ENCODE measurements around the gene IL18R1. TPM values are rescaled to one million over a fixed set of nuclear protein-coding genes. Genes with fewer than 3 reads are reported as not detected.

The IL18R1 gene
- total RNA-seq, 1 experiment from 2014 or later = 0.08 TPM

GRCh38 chr2:102428573-102428972 lies 73.0 kb downstream of the IL18R1 start:
- H3K9me3 ChIP-seq (ENCODE audit: control insufficient read depth, insufficient read depth, low read depth, low read length) = no peaks in the 10 kb centered on the region
- no peaks in the 10 kb centered on the region for H3K36me3 ChIP-seq (ENCODE audit: control insufficient read depth, insufficient read depth, low read length)
- peaks cover 4% of the 10 kb centered on the region; the same call in 1 of the 2 replicates for H3K27me3 ChIP-seq (ENCODE audit: control insufficient read depth, insufficient read depth, low read length)
- no peak overlapping the region for H3K27ac ChIP-seq (ENCODE audit: low read length)
- DNase-seq (ENCODE audit: low read depth, low spot score) = no peak
- H3K4me1 ChIP-seq (ENCODE audit: control insufficient read depth, insufficient read depth, low read length) = no peaks in the 10 kb centered on the region
- in situ Hi-C loops (cut with HindIII; ENCODE audit: low pct_unique_long_range_greater_than_20kb, low sequenced_read_pairs) (no loop called here), intact Hi-C loops (cut with micrococcal nuclease; ENCODE audit: unreplicated experiment) (no loop called here)
- TF ChIP-seq, protein P1, sequence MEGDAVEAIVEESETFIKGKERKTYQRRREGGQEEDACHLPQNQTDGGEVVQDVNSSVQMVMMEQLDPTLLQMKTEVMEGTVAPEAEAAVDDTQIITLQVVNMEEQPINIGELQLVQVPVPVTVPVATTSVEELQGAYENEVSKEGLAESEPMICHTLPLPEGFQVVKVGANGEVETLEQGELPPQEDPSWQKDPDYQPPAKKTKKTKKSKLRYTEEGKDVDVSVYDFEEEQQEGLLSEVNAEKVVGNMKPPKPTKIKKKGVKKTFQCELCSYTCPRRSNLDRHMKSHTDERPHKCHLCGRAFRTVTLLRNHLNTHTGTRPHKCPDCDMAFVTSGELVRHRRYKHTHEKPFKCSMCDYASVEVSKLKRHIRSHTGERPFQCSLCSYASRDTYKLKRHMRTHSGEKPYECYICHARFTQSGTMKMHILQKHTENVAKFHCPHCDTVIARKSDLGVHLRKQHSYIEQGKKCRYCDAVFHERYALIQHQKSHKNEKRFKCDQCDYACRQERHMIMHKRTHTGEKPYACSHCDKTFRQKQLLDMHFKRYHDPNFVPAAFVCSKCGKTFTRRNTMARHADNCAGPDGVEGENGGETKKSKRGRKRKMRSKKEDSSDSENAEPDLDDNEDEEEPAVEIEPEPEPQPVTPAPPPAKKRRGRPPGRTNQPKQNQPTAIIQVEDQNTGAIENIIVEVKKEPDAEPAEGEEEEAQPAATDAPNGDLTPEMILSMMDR (IDR thresholded peaks at IDR 0.05) = no peak
- TF ChIP-seq POLR2AphosphoS5 (IDR thresholded peaks at IDR 0.05; ENCODE audit: low read depth, low read length) (no peak), REST (IDR thresholded peaks at IDR 0.05; ENCODE audit: insufficient read depth in 1 of 2, low read depth in 2 of 2, low read length in 1 of 2) (no peak), SIN3A (IDR thresholded peaks at IDR 0.05; ENCODE audit: borderline replicate concordance, insufficient read depth, low read depth, low read length) (no peak), TCF7L2 (IDR thresholded peaks at IDR 0.05; ENCODE audit: low read depth, low read length) (no peak)
- ChIA-PET CTCF (no interaction called here), POLR2A (no interaction called here)
- H3K4me3 ChIP-seq (ENCODE audit: low read depth in 2 of 2, low read length in 2 of 2) = no peak overlapping the region
- BruUV-seq (replicated peaks) = no TSS peak
- ATAC-seq = no peak

- in situ Hi-C loops (cut with HindIII; ENCODE audit: low pct_unique_long_range_greater_than_20kb, low sequenced_read_pairs) = no loop called here
- ATAC-seq (no peak), DNase-seq (ENCODE audit: low read depth, low spot score) (no peak)
- H3K27ac ChIP-seq (ENCODE audit: low read length) = no peak overlapping the region
- H3K4me3 ChIP-seq (ENCODE audit: low read depth in 2 of 2, low read length in 2 of 2) = no peak overlapping the region
- no peaks in the 10 kb centered on the region for H3K9me3 ChIP-seq (ENCODE audit: control insufficient read depth, insufficient read depth, low read depth, low read length)
- BruUV-seq (replicated peaks) = no TSS peak
- no peaks in the 10 kb centered on the region for H3K4me1 ChIP-seq (ENCODE audit: control insufficient read depth, insufficient read depth, low read length)
- CTCF ChIA-PET = no interaction called here
- H3K27me3 ChIP-seq (ENCODE audit: control insufficient read depth, insufficient read depth, low read length) = no peaks in the 10 kb centered on the region; the same call in 1 of the 2 replicates
- intact Hi-C loops (cut with micrococcal nuclease; ENCODE audit: unreplicated experiment) = no loop called here
- TF ChIP-seq SIN3A (IDR thresholded peaks at IDR 0.05; ENCODE audit: borderline replicate concordance, insufficient read depth, low read depth, low read length) (no peak), TCF7L2 (IDR thresholded peaks at IDR 0.05; ENCODE audit: low read depth, low read length) (no peak), POLR2AphosphoS5 (IDR thresholded peaks at IDR 0.05; ENCODE audit: low read depth, low read length) (no peak), REST (IDR thresholded peaks at IDR 0.05; ENCODE audit: insufficient read depth in 1 of 2, low read depth in 2 of 2, low read length in 1 of 2) (no peak)
- TF ChIP-seq, protein P1 (IDR thresholded peaks at IDR 0.05) = no peak
- POLR2A ChIA-PET = no interaction called here
- H3K36me3 ChIP-seq (ENCODE audit: control insufficient read depth, insufficient read depth, low read length) = no peaks in the 10 kb centered on the region
Observed at GRCh38 chr2:102432386-102432785, 76.8 kb downstream of the IL18R1 start.
